ENCODE results near the gene ELOB. TPM values are rescaled to one million over a fixed set of nuclear protein-coding genes. Genes with fewer than 3 reads are reported as not detected.

ELOB gene
- polyA plus RNA-seq (ENCODE audit: insufficient read length), result 158 TPM

GRCh38 chr16:2777231-2777902, at the start of gene ELOB:
ELOB (minus strand) TSS chr16:2777280; CDS start chr16:2777239, 41 bp downstream.
- DNase-seq (ENCODE audit: low read depth), result peak; percentile 74

DNA sequence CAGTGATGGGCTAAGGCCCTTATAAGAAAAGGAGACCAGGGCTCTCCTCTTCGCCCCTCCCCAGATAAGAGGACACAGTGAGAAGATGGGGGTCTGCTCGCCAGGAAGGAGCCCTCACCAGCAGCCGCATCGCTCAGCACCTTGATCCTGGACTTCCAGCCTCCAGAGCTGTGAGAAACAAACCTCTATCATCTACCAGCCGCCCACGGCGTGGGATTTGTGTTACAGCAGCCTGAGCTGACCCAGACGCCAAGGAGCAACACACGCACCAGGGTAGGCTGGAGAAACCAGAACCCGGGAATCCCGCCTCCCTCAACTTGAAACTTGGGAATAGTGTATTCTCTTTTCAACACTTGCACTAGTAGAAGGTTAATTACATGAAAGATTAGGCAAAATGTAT, 48.8 kb upstream of the ELOB start:
- DNase-seq (ENCODE audit: low read depth), result no peak

GRCh38 chr16:2825049-2825742, 48.1 kb upstream of the ELOB start:
- DNase-seq (ENCODE audit: low read depth), result no peak

- no peak for DNase-seq (ENCODE audit: low read depth)
Measured at GRCh38 chr16:2824626-2825025, 47.5 kb upstream of the ELOB start.

DNA sequence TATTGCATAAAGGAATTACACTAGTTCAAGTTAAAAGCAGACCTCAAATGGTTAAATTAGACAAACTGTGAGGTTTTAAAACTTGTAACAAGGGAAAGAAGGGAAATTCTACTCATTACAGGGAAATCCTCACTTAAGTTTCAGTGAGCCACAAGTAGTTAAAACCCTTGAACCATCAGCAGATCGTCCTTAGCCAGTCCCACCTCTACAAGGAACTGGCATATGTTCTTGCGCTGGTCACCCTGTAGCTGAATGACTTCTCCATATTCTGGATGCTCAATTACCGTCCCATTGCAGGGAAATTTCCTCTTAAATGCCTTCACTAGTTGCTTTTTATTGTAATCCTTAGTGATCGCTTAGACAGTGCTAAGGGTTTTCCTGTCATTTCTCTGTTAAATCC, 45.4 kb upstream of the ELOB start:
- no peak for DNase-seq (ENCODE audit: low read depth)

DNA sequence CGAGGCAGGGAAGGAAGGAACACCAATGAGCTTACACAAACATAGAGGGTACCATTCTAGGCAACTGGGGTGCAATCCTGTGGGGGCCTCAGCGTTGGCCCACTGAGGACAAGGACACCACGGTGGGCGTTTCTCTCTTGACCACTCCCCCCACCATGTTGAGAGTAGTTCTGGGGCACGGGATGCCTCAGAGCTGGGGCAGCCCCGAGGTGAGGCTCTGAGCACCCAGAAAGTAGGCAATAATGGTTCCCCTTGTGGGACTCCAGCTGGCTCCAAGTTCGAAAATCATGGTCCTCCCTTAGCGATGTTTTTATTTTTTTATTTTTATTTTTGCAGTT, 45.0 kb upstream of the ELOB start:
- no peak for DNase-seq (ENCODE audit: low read depth)

- no peak for DNase-seq (ENCODE audit: low read depth)
Measured at GRCh38 chr16:2821487-2822157, 44.5 kb upstream of the ELOB start.

DNA sequence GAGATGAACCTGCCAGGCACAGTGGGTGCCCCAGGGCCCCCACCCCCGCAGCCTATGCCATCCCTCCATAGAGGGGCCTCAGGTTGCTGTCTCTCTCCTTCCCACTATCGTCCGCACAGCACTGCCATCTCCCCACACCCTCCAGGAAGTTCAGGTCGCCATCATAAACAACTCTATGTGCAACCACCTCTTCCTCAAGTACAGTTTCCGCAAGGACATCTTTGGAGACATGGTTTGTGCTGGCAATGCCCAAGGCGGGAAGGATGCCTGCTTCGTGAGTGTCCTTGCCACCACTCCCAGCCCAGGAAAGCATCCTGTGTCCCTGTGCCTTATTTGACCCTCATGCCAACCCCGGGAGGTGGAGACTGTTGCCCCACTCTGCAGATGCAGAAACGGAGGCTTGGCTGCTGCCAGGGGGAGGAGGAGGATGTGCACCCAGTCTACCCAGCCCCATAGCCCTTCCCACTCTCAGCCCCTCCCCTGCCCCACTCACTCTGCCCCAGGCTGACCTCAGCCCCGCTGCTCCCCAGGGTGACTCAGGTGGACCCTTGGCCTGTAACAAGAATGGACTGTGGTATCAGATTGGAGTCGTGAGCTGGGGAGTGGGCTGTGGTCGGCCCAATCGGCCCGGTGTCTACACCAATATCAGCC, 43.9 kb upstream of the ELOB start:
- no peak for DNase-seq (ENCODE audit: low read depth)

GRCh38 chr16:2819939-2820835, 43.1 kb upstream of the ELOB start:
- no peak for DNase-seq (ENCODE audit: low read depth)

- no peak for DNase-seq (ENCODE audit: low read depth)
Measured at GRCh38 chr16:2819179-2819938, 42.3 kb upstream of the ELOB start.

DNA sequence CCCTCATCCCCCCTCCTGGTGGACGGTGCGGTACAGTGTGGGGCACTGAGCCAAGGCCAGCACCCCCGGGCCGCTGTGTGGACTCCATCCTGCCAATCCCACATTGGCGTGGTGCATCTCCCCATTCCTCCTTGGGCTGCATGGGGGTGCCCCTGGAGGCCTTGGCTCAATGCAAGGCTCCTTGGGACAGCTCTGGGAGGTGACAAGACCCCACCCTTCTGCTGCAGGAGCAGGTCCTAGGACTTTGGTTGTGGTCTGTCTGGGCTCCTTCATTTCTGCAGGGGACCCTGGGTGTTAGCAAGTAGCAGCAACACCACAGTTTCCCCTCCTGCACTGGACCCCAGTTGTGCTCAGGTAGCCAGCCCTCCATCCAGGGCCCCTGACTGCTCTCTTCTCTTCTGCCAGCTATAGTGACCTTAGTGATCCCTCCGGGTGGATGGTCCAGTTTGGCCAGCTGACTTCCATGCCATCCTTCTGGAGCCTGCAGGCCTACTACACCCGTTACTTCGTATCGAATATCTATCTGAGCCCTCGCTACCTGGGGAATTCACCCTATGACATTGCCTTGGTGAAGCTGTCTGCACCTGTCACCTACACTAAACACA, 41.3 kb upstream of the ELOB start:
- DNase-seq (ENCODE audit: low read depth), result no peak

- no peak for DNase-seq (ENCODE audit: low read depth)
Measured at GRCh38 chr16:2817340-2818271, 40.5 kb upstream of the ELOB start.

DNA sequence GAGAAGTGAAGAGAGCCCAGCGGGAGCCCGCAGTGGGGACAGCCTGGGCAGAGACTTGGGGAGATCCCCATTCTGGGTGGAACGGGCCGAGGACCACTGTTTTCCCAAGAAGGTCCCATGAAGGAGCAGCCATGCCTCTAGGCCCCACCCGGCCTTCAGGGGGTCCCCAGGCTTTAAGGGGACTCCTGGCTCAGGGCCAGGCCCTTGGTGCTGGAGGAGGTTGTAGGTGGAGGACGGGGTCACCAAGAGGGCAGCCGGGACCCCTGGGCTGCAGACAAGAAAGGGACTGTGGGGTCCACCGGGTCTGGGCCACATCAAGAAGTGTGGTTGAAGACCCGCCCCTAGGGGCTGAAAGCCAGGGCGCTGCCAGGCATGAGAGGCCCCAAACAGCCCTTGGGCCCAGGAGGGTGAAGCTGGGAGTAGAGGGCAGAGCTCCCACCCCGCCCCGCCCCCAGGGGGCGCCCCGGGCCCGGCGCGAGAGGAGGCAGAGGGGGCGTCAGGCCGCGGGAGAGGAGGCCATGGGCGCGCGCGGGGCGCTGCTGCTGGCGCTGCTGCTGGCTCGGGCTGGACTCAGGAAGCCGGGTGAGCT, 39.8 kb upstream of the ELOB start, which contains the start of gene PRSS21:
PRSS21 (plus strand) TSS at position 487 of the 589 bp plus-strand sequence; CDS start at position 519, 32 bp downstream.
- DNase-seq (ENCODE audit: low read depth), result no peak

GRCh38 chr16:2815299-2815771, 38.3 kb upstream of the ELOB start:
- no peak for DNase-seq (ENCODE audit: low read depth)

- DNase-seq (ENCODE audit: low read depth), result no peak
Measured at GRCh38 chr16:2814551-2815298, 37.6 kb upstream of the ELOB start.

- DNase-seq (ENCODE audit: low read depth), result no peak
Measured at GRCh38 chr16:2813771-2814221, 36.7 kb upstream of the ELOB start.

DNA sequence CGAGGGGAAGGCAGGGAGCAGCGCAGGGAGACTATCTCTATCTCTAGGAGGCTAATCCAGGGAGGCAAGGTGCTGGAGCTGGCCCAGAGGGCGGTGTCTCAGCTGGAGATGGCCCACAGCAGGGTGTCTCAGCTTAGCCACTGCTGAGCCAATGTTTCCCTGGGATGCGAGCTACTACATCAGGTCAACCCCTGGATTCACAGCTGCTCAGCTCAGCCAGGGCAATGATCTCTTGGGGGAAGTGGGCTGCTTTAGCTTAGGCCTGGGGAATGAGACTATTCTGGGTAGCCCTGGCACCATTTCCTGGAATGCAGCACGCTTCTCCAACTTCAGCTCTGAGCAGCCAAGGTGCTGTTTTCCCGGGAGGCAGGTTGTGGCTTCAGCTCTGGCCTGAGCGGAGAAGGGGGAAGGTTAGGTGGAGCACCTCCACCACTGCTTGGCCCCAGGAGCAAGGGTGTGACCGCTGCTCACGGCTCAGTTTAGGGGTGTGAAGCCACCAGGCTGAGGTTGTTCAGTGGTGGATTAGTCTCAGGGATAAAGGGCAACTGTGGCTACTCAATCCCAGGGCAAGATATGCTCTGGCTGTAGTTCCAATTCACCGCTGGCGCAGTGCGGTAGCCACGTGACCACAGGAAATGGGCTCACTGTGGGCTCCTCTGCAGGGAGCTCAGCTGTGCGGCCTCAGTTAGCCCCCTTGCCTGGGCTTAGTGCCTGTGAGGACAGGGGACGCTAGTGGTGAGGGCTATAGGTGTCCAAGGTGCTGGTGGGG, 34.8 kb upstream of the ELOB start:
- no peak for DNase-seq (ENCODE audit: low read depth)
